ENCODE measurements around the gene FOXF1. TPM values are rescaled to one million over a fixed set of nuclear protein-coding genes. Genes with fewer than 3 reads are reported as not detected.

FOXF1 gene
- total RNA-seq, 1 experiment from 2014 or later, result not detected

- no peak for DNase-seq (ENCODE audit: low spot score)
Measured at GRCh38 chr16:86504315-86505184, 5.8 kb upstream of the FOXF1 start.

GRCh38 chr16:86505185-86505898 lies 5.0 kb upstream of the FOXF1 start:
- DNase-seq (ENCODE audit: low spot score), result no peak

GRCh38 chr16:86505899-86506864 lies 4.1 kb upstream of the FOXF1 start:
- DNase-seq (ENCODE audit: low spot score), result no peak

- DNase-seq (ENCODE audit: low spot score), result no peak
Measured at GRCh38 chr16:86507173-86508027, 2.9 kb upstream of the FOXF1 start.

GRCh38 chr16:86508028-86508946 lies 2.0 kb upstream of the FOXF1 start:
- no peak for DNase-seq (ENCODE audit: low spot score)

- DNase-seq (ENCODE audit: low spot score), result peak; percentile 19
Measured at GRCh38 chr16:86508947-86509758, 1.2 kb upstream of the FOXF1 start.

GRCh38 chr16:86509759-86510464 lies 415 bp upstream of the FOXF1 start:
- no peak for DNase-seq (ENCODE audit: low spot score)

- no peak for DNase-seq (ENCODE audit: low spot score)
Measured at GRCh38 chr16:86511317-86512161, 1.2 kb downstream of the FOXF1 start.

GRCh38 chr16:86512301-86512859 lies 2.1 kb downstream of the FOXF1 start:
- no peak for DNase-seq (ENCODE audit: low spot score)

- DNase-seq (ENCODE audit: low spot score), result no peak
Measured at GRCh38 chr16:86512860-86513470, 2.6 kb downstream of the FOXF1 start.

- no peak for DNase-seq (ENCODE audit: low spot score)
Measured at GRCh38 chr16:86513471-86514277, 3.3 kb downstream of the FOXF1 start.

- DNase-seq (ENCODE audit: low spot score), result no peak
Measured at GRCh38 chr16:86514481-86515376, 4.4 kb downstream of the FOXF1 start.

- no peak for DNase-seq (ENCODE audit: low spot score)
Measured at GRCh38 chr16:86515413-86515776, 5.1 kb downstream of the FOXF1 start.
